NCI-H2196 treated with DMSO at 0.1 percent for 48 hours (cell line): ENCODE results near the gene MVK.
A peak's percentile ranks its signal among the peaks of the same experiment; 100 is the strongest.

ENCODE experiments used
- DNase-seq: peaks from one replicate; lab custom pipeline; 2025; ENCODE audit not compliant: unreplicated experiment; lab: John Stamatoyannopoulos, UW

MVK gene

GRCh38 chr12:109605599-109606228, 32.1 kb downstream of the MVK start:
- DNase-seq: no peak

- DNase-seq: no peak
Measured at GRCh38 chr12:109606320-109607028, 32.9 kb downstream of the MVK start.

GRCh38 chr12:109607618-109608017, 34.0 kb downstream of the MVK start:
- no peak for DNase-seq

- no peak for DNase-seq
Measured at GRCh38 chr12:109608270-109608669, 34.7 kb downstream of the MVK start.

GRCh38 chr12:109608793-109609192, 35.2 kb downstream of the MVK start:
- no peak for DNase-seq

- DNase-seq: no peak
Measured at GRCh38 chr12:109609342-109609741, 35.7 kb downstream of the MVK start.

GRCh38 chr12:109610523-109610922, 36.9 kb downstream of the MVK start:
- DNase-seq: no peak

GRCh38 chr12:109611223-109611622, 37.6 kb downstream of the MVK start:
- DNase-seq: no peak

GRCh38 chr12:109612003-109612402, 38.4 kb downstream of the MVK start:
- DNase-seq: no peak

GRCh38 chr12:109612975-109613502, 39.4 kb downstream of the MVK start:
- no peak for DNase-seq

- no peak for DNase-seq
Measured at GRCh38 chr12:109613649-109614455, 40.3 kb downstream of the MVK start.

- DNase-seq: no peak
Measured at GRCh38 chr12:109615556-109616229, 42.1 kb downstream of the MVK start.

GRCh38 chr12:109617491-109617890, 43.9 kb downstream of the MVK start:
- DNase-seq: no peak

- no peak for DNase-seq
Measured at GRCh38 chr12:109618082-109618481, 44.5 kb downstream of the MVK start.

- DNase-seq: no peak
Measured at GRCh38 chr12:109619002-109619604, 45.5 kb downstream of the MVK start.

- DNase-seq: peak; percentile 23
Measured at GRCh38 chr12:109621211-109621694, 47.7 kb downstream of the MVK start.

GRCh38 chr12:109621901-109622364, 48.3 kb downstream of the MVK start:
- peak; percentile 28 for DNase-seq

GRCh38 chr12:109624467-109624866, 50.9 kb downstream of the MVK start:
- DNase-seq: no peak

- DNase-seq: no peak
Measured at GRCh38 chr12:109625131-109625559, 51.6 kb downstream of the MVK start.

- no peak for DNase-seq
Measured at GRCh38 chr12:109625749-109626377, 52.3 kb downstream of the MVK start.
